ENCODE results near the gene LRP1B.

GRCh38 chr2:141710589-141711239 lies 420.1 kb downstream of the LRP1B start:
- TF ChIP-seq, protein P1, sequence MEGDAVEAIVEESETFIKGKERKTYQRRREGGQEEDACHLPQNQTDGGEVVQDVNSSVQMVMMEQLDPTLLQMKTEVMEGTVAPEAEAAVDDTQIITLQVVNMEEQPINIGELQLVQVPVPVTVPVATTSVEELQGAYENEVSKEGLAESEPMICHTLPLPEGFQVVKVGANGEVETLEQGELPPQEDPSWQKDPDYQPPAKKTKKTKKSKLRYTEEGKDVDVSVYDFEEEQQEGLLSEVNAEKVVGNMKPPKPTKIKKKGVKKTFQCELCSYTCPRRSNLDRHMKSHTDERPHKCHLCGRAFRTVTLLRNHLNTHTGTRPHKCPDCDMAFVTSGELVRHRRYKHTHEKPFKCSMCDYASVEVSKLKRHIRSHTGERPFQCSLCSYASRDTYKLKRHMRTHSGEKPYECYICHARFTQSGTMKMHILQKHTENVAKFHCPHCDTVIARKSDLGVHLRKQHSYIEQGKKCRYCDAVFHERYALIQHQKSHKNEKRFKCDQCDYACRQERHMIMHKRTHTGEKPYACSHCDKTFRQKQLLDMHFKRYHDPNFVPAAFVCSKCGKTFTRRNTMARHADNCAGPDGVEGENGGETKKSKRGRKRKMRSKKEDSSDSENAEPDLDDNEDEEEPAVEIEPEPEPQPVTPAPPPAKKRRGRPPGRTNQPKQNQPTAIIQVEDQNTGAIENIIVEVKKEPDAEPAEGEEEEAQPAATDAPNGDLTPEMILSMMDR (IDR thresholded peaks at IDR 0.05), result no peak
- TF ChIP-seq POLR2AphosphoS5 (IDR thresholded peaks at IDR 0.05) (no peak), POLR2A (IDR thresholded peaks at IDR 0.05) (no peak)

Measured in breast epithelium (tissue), 3 donors.